Neural cell (in vitro differentiated cells): ENCODE results near the gene TTYH3. TPM values are rescaled to one million over a fixed set of nuclear protein-coding genes. Genes with fewer than 3 reads are reported as not detected.

ENCODE experiments used
- H2AFZ ChIP-seq: fragments of 200-600, 300-800 bp; sonication (generic), shearing (Covaris generic); 2 replicates; pipeline ENCODE4 v1.6.0; 2014; ENCODE audit warnings: low read depth, mild to moderate bottlenecking, antibody characterized with exemption, low read length, moderate library complexity
- H3F3A ChIP-seq: fragments of 200-600 bp; shearing (Covaris generic); 2 replicates; pipeline ENCODE4 v1.6.1; 2016; ENCODE audit warnings: mild to moderate bottlenecking, moderate library complexity, mixed read lengths, antibody characterized with exemption, low read length; ENCODE audit not compliant: insufficient read depth, poor library complexity, severe bottlenecking
- H3K27ac ChIP-seq: fragments of 200-600, 300-800 bp; sonication (generic), shearing (Covaris generic); 2 replicates; pipeline ENCODE4 v1.5.1; 2014; ENCODE audit warnings: mild to moderate bottlenecking, low read length, moderate library complexity
- H3K27me3 ChIP-seq: fragments of 300-800, 200-600 bp; sonication (generic), shearing (Covaris generic); 2 replicates; pipeline ENCODE4 v1.6.0; 2014; ENCODE audit warnings: mild to moderate bottlenecking, low read depth, low read length, moderate library complexity; ENCODE audit not compliant: insufficient read depth
- H3K36me3 ChIP-seq: fragments of 300-800, 200-600 bp; sonication (generic), shearing (Covaris generic); 2 replicates; pipeline ENCODE4 v1.5.1; 2014; ENCODE audit warnings: mild to moderate bottlenecking, antibody characterized with exemption, low read length, moderate library complexity; ENCODE audit not compliant: insufficient read depth
- H3K4me2 ChIP-seq: fragments of 300-800, 200-600 bp; sonication (generic), shearing (Covaris generic); 2 replicates; pipeline ENCODE4 v1.6.0; 2014; ENCODE audit warnings: mild to moderate bottlenecking, low read length
- H3K4me3 ChIP-seq: fragments of 300-800, 200-600 bp; sonication (generic), shearing (Covaris generic); 2 replicates; pipeline ENCODE4 v1.5.1; 2014; ENCODE audit warnings: mild to moderate bottlenecking, low read length, moderate library complexity
- H3K79me2 ChIP-seq: fragments of 200-600 bp; shearing (Covaris generic); replicated peaks from 2 replicates; pipeline ENCODE4 v1.6.0; 2014; ENCODE audit warnings: mild to moderate bottlenecking, low read length, moderate library complexity; ENCODE audit not compliant: insufficient read depth
- H3K9ac ChIP-seq: fragments of 300-800, 200-600 bp; sonication (generic), shearing (Covaris generic); 2 replicates; pipeline ENCODE4 v1.6.1; 2016; ENCODE audit warnings: mild to moderate bottlenecking, low read length, mixed read lengths
- H3K9me2 ChIP-seq: fragments of 200-600 bp; shearing (Covaris generic); 2 replicates; pipeline ENCODE4 v1.6.1; 2016; ENCODE audit warnings: mild to moderate bottlenecking, low read length, mixed read lengths; ENCODE audit not compliant: insufficient read depth
- H3K9me3 ChIP-seq: fragments of 200-600, 300-800 bp; sonication (generic), shearing (Covaris generic); 2 replicates; pipeline ENCODE4 v1.6.1; 2016; ENCODE audit warnings: mild to moderate bottlenecking, mixed run types, low read length, moderate library complexity, mixed read lengths
- H4K20me1 ChIP-seq: fragments of 200-600 bp; shearing (Covaris generic); 2 replicates; pipeline ENCODE4 v1.6.1; 2016; ENCODE audit warnings: mild to moderate bottlenecking, mixed run types; ENCODE audit not compliant: insufficient read depth
- CTCF ChIP-seq: fragments of 450-650 bp; IDR thresholded peaks from 2 replicates; pipeline ENCODE4 v1.5.1; 2014; ENCODE audit warnings: antibody characterized with exemption, mild to moderate bottlenecking, moderate library complexity; ENCODE audit not compliant: poor library complexity, severe bottlenecking
- EP300 ChIP-seq: fragments of 450-650 bp; conservative IDR thresholded peaks from 2 replicates; pipeline ENCODE4 v1.6.1; 2014; ENCODE audit warnings: antibody characterized with exemption, mild to moderate bottlenecking, moderate library complexity; ENCODE audit not compliant: poor library complexity, severe bottlenecking
- EZH2 ChIP-seq: fragments of 200-600, 300-800 bp; shearing (Covaris generic), sonication (generic); IDR thresholded peaks from 2 replicates; pipeline ENCODE4 v1.6.1; 2014; ENCODE audit warnings: antibody characterized with exemption, low read length, borderline replicate concordance, mild to moderate bottlenecking; ENCODE audit not compliant: insufficient read depth, poor library complexity, severe bottlenecking
- MXI1 ChIP-seq: fragments of 450-650 bp; conservative IDR thresholded peaks from 2 replicates; pipeline ENCODE4 v1.6.1; 2014; ENCODE audit warnings: antibody characterized with exemption, mild to moderate bottlenecking; ENCODE audit not compliant: poor library complexity, severe bottlenecking
- POLR2AphosphoS5 ChIP-seq: IDR thresholded peaks from 2 replicates; pipeline ENCODE4 v1.6.1; 2012
- RAD21 ChIP-seq: fragments of 450-650 bp; conservative IDR thresholded peaks from 2 replicates; pipeline ENCODE4 v1.6.1; 2014; ENCODE audit warnings: antibody characterized with exemption, mild to moderate bottlenecking, moderate library complexity
- REST ChIP-seq: IDR thresholded peaks from 2 replicates; pipeline ENCODE4 v1.6.1; 2012; ENCODE audit warnings: borderline replicate concordance
- SMC3 ChIP-seq: fragments of 450-650 bp; conservative IDR thresholded peaks from 2 replicates; pipeline ENCODE4 v1.6.1; 2014; ENCODE audit warnings: antibody characterized with exemption, mild to moderate bottlenecking, moderate library complexity; ENCODE audit not compliant: poor library complexity
- TAF1 ChIP-seq: IDR thresholded peaks from 2 replicates; pipeline ENCODE4 v1.6.1; 2012; ENCODE audit warnings: low read depth
- polyA plus RNA-seq: library from polyadenylated mRNA; depleted of rRNA; stranded (reverse); fragments of >200 nt; gene quantifications from 2 replicates; pipeline ENCODE4 v1.2.3, GENCODE V29; 2014

The TTYH3 gene
- polyA plus RNA-seq, 1 donor from 2014 or later: 17.0 TPM

- Histone ChIP-seq H3K79me2 (no peaks in the 10 kb centered on the region), H3K27me3 (no peaks in the 10 kb centered on the region), H2AFZ (no peak overlapping the region), H3K36me3 (no peaks in the 10 kb centered on the region), H3K9ac (no peak overlapping the region), H3K9me2 (no peaks in the 10 kb centered on the region), H3K9me3 (no peaks in the 10 kb centered on the region), H3K4me3 (no peak overlapping the region), H3K4me2 (no peak overlapping the region), H4K20me1 (no peaks in the 10 kb centered on the region), H3F3A (no peaks in the 10 kb centered on the region), H3K27ac (no peak overlapping the region)
- no peak for TF ChIP-seq CTCF
- no peak for TF ChIP-seq EP300
- no peak for TF ChIP-seq RAD21
- no peak for TF ChIP-seq POLR2AphosphoS5
- TF ChIP-seq EZH2: no peak
- no peak for TF ChIP-seq MXI1
- no peak for TF ChIP-seq REST
- TF ChIP-seq SMC3: no peak
- no peak for TF ChIP-seq TAF1
These were observed 27.2 kb downstream of the TTYH3 start for GRCh38 chr7:2658941-2659340.

- TF ChIP-seq CTCF (no peak), REST (no peak), POLR2AphosphoS5 (no peak), EZH2 (no peak), TAF1 (no peak), MXI1 (no peak), RAD21 (no peak), EP300 (no peak), SMC3 (no peak)
- H3K4me3 ChIP-seq: no peak overlapping the region
These were observed 28.0 kb downstream of the TTYH3 start for GRCh38 chr7:2659556-2660358.

More at GRCh38 chr7:2659556-2660358, 28.0 kb downstream of the TTYH3 start:
- no peaks in the 10 kb centered on the region for H3K9me2 ChIP-seq
- H3K27ac ChIP-seq: no peak overlapping the region
- no peaks in the 10 kb centered on the region for H3K27me3 ChIP-seq
- no peak overlapping the region for H3K4me2 ChIP-seq
- H3K9me3 ChIP-seq: no peaks in the 10 kb centered on the region
- H4K20me1 ChIP-seq: no peaks in the 10 kb centered on the region
- H3F3A ChIP-seq: no peaks in the 10 kb centered on the region
- H2AFZ ChIP-seq: no peak overlapping the region
- no peak overlapping the region for H3K9ac ChIP-seq
- H3K36me3 ChIP-seq: no peaks in the 10 kb centered on the region
- H3K79me2 ChIP-seq: no peaks in the 10 kb centered on the region
